Activated CD4-positive, CD25-positive, alpha-beta regulatory T cell treated with anti-CD3 and anti-CD28 coated beads, Interleukin-2, amount 50 U/mL, for 24 hours (primary cell): ENCODE measurements around the gene ZSWIM8.
"Not testable (repeated sequence)": the region's sequence is repeated elsewhere in the genome, so short reads cannot be mapped to it uniquely, and the experiment has no call there.

Source experiments
- ATAC-seq, 2 donors: fragments of 150-1000 bp; cut with Tn5 transposase; one replicate each; pipeline ENCODE4 v1.10.0; 2021; ENCODE audit warnings: mild to moderate bottlenecking in 1 of 2, moderate library complexity in 1 of 2

Gene ZSWIM8

DNA sequence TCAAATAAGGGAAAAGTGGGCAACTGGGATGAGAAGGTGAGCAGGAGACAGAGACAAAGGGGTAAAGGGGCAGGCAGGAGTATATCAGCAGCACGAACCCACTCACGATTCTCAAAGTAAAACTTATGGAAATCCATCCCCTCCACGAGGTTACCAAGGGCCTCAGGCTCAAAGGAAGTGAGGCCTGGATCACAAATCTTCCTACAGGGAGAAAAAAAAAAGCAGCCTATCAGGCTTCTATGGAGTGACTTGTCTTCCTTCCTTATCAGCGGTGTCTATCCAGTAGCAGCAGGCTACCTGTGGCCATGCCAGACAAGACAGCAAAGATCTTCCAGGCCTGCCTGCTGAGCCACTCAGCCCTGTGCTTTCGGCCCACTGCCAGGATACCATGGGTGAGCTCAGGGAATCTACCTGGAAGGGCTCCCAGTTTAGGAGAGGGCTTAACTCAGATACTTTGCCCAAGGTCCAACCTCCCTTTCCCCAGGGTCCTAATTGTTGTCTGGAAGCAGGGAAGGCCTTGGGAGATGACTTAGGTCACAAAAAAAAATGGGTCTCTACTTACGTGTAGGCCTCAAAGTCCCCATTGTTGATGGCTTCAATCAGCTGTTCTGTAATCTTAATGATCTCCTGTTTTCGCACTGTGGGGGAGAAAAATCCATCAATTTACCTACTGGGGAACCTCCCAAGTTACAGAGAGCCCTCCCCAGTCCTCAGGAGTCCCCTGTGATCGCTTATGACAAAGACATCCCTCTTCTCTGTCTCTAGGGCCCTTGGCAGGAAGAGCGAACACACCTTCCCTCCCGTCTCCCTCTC lies 31.7 kb downstream of the ZSWIM8 start:
- no peak for ATAC-seq

GRCh38 chr10:73817826-73818225 lies 32.4 kb downstream of the ZSWIM8 start:
- no peak for ATAC-seq

DNA sequence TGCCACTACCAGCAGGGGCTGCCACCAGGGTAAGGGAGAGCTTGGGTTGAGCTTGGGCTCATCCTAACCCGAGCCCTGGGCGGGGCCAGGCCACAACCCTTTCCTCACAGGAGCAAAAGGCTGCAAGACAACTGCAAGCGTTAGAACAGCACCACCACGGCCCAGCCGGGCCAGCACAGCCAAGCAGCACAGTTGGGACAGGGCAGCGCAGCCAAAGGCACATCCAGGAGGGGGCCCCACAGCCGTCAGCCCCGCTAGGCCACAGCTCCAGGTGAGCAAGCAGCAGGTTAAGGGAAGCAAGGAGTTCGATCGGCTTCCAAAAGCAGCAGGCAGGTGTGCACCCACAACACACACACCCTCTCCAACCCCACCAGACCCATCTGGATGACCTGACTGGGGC lies 33.0 kb downstream of the ZSWIM8 start:
- ATAC-seq: no peak

- no peak for ATAC-seq
Observed at GRCh38 chr10:73819081-73819480, 33.7 kb downstream of the ZSWIM8 start.

DNA sequence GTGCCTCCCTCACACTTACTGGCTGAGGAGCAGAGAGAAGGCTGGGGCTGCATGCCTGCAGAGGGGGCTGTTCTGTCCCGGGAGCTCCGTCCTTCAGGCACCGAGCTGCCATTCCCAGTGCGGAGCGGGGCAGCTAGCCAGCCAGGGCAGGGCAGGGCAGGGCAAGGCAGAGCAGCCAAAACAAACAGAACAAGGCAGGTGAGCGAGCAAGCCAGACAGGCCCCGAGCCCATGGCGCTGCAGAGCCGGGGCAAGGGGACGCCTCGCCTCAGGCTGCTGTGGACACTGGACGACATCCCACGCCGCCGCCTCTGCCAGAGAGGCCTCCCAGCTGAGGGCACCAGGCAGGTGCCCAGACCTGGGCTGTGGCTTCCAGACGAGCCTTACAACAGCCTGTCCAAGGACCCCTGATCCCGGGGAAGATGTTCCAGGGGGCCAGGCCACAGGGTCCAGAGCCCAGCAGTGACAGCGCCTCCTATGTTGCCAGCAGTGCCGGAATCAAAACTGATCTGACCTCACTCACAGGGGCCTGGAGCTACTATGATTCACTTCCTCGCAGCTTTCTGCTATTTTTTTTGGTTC lies 34.2 kb downstream of the ZSWIM8 start:
- no peak for ATAC-seq

- ATAC-seq: no peak
Observed at GRCh38 chr10:73823391-73823790, 38.0 kb downstream of the ZSWIM8 start.

DNA sequence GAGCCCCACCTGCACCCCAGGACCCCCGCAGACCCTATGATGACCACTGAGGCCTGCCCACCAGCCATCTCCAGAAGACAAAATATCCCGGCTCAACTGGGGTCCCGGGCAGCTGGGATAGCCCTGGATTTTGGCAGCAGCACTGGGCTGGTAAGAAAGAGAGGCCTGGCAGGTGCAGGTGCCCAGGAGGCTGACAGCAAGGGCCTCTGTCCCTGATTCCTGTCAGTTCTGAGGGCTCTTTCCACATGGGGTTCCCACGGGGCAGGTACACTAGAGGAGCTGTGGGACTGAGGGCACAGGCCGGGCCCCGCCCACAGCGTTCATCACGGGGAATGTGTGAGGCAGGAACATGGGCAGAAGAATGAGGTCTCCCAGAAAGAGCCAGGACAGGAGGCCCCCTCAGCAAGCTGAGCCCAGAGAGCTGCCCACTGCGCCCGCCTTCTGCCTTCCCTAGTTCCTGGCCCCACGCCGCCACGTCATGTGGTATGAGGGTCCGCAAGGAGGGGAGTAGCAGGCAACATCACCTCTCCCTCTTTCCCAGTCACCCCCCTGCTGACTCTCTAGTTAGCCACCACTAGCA lies 38.8 kb downstream of the ZSWIM8 start:
- ATAC-seq: no peak

DNA sequence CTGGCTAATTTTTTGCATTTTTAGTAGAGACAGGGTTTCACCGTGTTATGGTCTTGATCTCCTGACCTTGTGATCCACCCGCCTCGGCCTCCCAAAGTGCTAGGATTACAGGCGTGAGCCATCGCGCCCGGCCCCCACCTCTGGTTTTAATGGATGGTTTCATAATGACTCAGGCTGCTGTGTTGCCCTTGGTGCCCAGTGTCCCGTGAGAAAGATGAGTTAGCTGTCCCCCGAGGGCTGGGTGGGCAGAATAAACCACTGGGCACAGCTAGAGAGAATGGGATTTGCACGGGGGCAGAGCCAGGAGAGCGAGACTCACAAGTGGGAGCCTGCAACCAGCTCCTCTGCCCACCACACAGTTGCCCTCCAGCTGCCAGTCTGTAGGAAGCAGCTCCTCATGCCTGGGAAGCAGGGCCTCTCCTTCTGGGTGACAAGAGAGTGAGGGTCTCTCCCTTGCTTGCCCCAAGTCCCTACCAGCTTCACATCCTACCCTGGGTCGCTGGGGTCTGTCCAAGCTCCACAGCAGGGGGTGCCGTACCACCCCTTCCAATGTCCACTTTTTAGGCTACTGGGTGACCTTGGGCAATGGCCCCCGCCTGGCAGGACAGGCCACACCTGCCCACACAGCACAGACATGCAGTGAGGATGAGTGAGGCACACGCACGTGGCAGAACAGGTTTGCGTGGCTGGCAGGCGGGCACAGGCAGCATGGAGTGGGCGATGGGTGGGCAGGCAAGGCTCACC lies 42.1 kb downstream of the ZSWIM8 start:
- ATAC-seq: no peak

DNA sequence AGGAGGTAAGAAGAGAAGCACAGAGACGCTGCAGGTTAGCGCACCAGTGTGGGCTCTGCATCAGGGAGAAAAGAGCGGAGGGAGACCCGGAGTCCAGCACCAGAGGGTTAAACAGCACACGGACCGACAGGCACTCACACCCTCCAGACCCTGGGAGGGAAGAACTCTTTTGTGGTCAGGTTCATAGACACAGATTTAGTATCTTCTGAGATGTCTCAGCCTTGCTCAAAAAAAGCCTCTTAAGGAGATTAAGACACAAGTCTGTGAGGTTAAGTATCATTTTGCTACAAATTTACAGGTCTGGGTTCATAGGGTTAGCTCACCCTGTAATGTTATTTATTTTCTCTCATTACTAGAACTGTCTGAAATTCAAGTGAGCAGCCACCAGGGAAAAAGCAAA lies 42.8 kb downstream of the ZSWIM8 start:
- no peak for ATAC-seq

- ATAC-seq: not testable (repeated sequence)
Observed at GRCh38 chr10:73829090-73829489, 43.7 kb downstream of the ZSWIM8 start.

GRCh38 chr10:73836427-73836980 lies 51.1 kb downstream of the ZSWIM8 start:
- ATAC-seq: no peak

DNA sequence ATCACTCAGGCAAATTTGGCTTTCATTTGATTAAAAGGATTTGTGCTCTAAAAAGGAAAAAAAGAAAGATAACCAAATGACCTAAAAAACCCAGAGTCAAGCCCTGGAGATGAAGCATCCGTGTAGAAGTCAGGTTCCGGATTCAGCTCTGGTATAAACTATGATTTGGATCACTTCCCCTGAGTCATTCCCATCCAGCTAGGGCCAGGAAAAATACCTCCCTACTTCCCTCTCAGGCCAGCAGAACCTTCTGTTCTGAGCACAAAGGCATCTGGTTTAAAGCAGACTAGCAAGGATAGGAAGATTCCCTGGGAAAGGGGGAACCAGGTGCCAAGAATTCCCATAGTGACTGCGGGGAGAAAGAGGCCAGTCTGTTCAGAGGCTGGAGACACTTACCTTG lies 51.7 kb downstream of the ZSWIM8 start:
- ATAC-seq: no peak

DNA sequence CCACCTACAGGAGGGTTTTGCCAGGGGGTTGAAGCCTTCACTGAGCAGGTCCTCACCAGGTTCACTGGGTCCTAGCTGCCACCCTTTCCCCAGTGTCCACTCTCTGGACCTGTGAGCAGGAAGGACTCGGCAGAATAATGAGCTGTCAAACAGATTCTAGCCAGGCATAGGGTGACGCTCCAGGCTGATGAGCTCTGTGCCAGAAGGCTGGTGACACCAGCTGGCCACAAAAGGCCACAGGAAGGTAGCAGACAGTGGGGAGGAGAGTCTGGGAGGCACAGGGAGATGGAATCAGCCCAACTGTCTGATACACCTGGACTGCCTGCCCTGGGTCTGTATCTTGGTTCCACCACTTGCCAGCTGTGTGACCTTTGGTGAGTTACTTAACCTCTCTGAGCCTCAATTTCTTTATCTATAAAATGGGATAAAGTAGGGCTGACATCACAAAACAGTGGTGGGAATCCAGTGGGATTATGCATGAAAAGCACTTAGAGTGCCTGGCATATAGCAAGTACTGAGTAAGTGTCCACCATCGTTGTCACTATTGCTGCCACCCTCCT lies 52.7 kb downstream of the ZSWIM8 start:
- no peak for ATAC-seq

DNA sequence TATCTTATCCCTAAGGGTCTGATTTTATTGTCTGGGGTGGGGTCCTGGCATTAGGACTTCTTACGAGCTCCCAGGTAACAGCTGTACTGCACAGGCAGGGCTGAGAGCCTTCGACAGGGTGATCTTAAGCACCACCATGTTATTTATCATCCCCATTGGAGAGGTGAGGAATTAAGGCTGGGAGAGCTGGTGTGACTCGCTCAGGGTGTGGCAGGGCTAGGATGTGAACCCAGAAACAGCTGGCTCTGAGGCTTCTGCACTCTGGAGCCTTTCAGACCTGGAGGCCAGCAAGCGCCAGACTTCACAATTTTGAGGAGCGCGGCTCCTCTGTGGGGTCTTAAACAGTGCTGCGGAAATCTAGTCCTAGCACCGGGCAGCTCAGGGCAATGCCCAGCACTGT lies 53.4 kb downstream of the ZSWIM8 start:
- no peak for ATAC-seq

GRCh38 chr10:73839276-73839966 lies 54.0 kb downstream of the ZSWIM8 start:
- ATAC-seq: no peak

- ATAC-seq: no peak
Observed at GRCh38 chr10:73840056-73840402, 54.6 kb downstream of the ZSWIM8 start.

DNA sequence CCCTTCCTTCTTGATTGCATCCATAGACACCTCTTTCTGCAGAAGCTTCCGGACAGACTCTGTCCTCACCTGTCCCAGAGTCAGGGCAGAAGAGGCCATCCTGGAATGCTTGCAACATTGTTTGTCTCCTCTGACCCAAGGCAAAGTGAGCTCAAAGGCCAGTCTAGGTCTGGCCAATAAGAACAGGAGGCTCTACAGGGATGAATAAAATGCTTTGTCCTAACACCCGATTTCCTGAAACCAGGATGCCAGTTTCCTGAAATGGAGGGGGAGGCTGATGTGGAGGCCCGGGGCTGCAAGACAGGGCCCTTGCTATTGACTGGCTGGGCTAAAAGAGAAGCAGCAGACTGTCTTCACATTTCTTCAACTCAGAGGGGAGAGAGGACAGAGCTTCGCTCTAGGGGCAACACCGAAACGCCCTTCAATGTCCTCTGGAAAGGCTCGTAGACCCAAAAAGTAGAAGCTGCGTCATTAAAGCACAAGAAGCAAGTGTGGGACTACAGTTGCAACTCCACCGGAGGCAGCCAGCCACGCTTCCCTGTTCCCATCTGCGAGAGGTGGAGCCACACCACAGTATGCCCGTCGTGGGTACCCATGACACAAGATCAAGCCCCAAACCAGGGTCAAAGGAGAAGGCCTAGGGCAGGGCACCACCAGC lies 55.1 kb downstream of the ZSWIM8 start:
- ATAC-seq: no peak

DNA sequence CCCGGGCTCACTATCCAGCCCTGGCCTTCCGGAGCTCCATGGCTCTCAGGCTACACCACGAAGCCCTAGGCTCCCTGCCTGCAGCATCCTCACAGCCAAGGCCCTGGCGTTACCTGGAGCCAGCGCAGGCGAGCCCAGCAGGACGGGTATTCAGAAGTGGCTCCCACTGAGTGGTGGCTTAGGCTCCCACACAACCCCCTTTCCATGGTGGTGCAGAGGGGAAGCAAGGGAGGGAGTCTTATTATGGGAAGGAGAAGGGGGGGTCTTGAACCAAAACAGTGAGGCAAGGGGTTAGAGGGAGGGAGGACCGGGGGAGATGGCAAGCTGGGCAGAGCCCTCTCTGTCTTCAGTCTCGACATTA lies 55.6 kb downstream of the ZSWIM8 start:
- no peak for ATAC-seq

- no peak for ATAC-seq
Observed at GRCh38 chr10:73841526-73842285, 56.3 kb downstream of the ZSWIM8 start.

DNA sequence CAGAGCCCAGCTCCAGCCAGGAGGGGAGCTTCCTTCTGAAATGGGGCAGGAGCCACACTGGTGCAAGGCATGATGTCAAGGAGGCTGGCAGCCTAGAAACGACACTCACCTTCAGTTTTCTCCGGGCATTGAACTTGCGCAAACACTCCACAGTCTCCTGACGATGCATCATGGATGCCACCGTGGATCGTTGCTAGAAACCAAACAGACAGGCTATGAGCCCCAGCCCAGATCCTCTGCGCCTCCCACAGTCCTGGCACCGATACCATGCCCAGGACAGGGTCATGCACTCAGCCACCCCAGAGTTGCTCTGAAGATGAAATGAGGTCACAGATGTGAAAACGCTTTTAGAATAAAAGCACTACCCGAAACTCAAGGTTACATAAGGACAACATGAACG lies 56.9 kb downstream of the ZSWIM8 start:
- no peak for ATAC-seq

DNA sequence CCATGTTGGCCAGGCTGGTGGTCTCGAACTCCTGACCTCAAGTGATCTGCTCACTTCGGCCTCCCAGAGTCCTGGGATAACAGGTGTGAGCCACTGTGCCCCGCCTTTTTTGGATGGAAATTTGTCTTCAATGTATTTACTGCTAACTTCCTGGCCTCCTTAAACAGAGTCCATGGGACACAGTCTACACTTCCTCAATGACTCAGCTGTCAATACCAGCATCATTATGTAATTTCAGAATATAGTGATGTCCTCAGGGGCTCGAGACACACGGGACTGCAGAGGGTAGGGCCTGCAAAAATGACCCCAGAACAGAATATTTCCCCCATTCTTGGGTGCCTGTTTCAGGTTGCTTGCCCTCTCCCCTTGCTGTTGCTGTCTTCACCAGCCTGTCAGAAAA lies 57.9 kb downstream of the ZSWIM8 start:
- ATAC-seq: no peak
